H1 (cell line): ENCODE measurements around the gene ARPP21. TPM values are rescaled to one million over a fixed set of nuclear protein-coding genes. Genes with fewer than 3 reads are reported as not detected.

Experiments used
- polyA plus RNA-seq, 7 experiments: library from polyadenylated mRNA; depleted of rRNA in 3 of 7; stranded (reverse) in 5 of 7; unstranded in 2 of 7; fragments of >200 nt in 5 of 7; fragments of 200-250 nt in 2 of 7; gene quantifications; 1 replicate in 5 of 7; 2 replicates in 1 of 7; 4 replicates in 1 of 7; pipeline versions ENCODE4 v1.2.1 to v1.2.3, GENCODE V29; 2011 to 2013; ENCODE audit warnings: missing spikeins in 2 of 7, mixed read lengths in 2 of 7
- total RNA-seq: library from RNA; stranded (reverse); fragmentation: NEBNext Ultra II Directional; extraction: Animal tissue kit (Norgen Biotek cat#: 25700); gene quantifications from 2 replicates; pipeline ENCODE4 v1.2.1, GENCODE V29; 2021
- TF ChIP-seq, protein P1 (sequence below): IDR thresholded peaks from 2 replicates; pipeline ENCODE4 v1.6.1; 2012; ENCODE audit warnings: inconsistent platforms

ARPP21 gene
- total and polyA plus RNA-seq, 2 of the 8 experiments (the other 6 are each of a cell fraction or from before 2014, with no cell fraction given) = not detected

DNA sequence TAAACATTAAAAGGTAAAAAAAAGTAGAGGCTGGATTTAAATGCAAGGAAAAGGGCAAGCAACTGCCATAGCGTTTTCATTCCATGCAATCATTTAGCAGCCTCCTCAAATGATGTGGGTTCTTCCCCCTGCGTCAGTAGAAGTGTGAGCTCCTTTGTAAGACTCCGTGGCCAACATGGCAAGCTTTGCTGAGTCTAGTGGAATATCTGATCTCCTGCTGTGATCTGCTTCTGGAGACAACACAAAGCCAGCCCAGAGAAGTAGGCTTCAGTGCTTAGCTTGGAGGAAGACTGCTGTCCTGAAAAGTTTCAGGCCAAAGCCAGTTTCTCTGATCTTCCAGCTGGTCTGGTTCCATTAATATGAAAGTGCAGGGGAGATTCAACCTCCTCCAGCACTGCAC lies 70.4 kb downstream of the ARPP21 start (continued):
- TF ChIP-seq, protein P1, sequence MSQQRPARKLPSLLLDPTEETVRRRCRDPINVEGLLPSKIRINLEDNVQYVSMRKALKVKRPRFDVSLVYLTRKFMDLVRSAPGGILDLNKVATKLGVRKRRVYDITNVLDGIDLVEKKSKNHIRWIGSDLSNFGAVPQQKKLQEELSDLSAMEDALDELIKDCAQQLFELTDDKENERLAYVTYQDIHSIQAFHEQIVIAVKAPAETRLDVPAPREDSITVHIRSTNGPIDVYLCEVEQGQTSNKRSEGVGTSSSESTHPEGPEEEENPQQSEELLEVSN = no peak
